HepG2 (cell line): ENCODE results near the gene CD177. TPM values are rescaled to one million over a fixed set of nuclear protein-coding genes. Genes with fewer than 3 reads are reported as not detected.

Experiments
- ATAC-seq: fragments of 200-7000 bp; cut with Tn5 transposase; 3 replicates; pipeline ENCODE4 v1.9.1; 2020; ENCODE audit warnings: mild to moderate bottlenecking, moderate library complexity
- BruUV-seq: library from RNA; stranded (reverse); fragments of 400-500 nt; replicated peaks from 2 replicates; lab custom pipeline; 2021; lab: Mats Ljungman, UMichigan
- CTCF ChIA-PET: fragments of 300-600 bp; formaldehyde crosslinking; extraction: SDS; loops from one replicate; lab custom pipeline; 2021; ENCODE audit warnings: low total read pairs, inconsistent platforms, low intra/inter-chr PET ratio; lab: Yijun Ruan, JAX
- POLR2A ChIA-PET: fragments of 350-600 bp; sonication (Branson Sonifier 250); formaldehyde crosslinking; loops from one replicate; lab custom pipeline; 2020; ENCODE audit warnings: antibody characterized with exemption, inconsistent platforms; lab: Yijun Ruan, JAX
- DNase-seq: peaks from one replicate; pipeline ENCODE4 v3.0.0-alpha.2; 2015; ENCODE audit warnings: low spot score
- FAIRE-seq: peaks from 3 replicates; lab custom pipeline; 2011; peaks lifted over from hg19 to GRCh38; lab: Jason Lieb, UNC
- H2AFZ ChIP-seq: one replicate; pipeline ENCODE4 v1.6.1; 2011; ENCODE audit warnings: low read length, inconsistent platforms
- H3K27ac ChIP-seq: fragments of 300-600 bp; 3 replicates; pipeline ENCODE4 v1.8.0; 2011; ENCODE audit warnings: mixed run types, mild to moderate bottlenecking, mixed read lengths, low read length, inconsistent platforms; ENCODE audit not compliant: insufficient read depth; ENCODE audit errors: extremely low read length
- H3K27me3 ChIP-seq, 2 experiments: fragments of 200-600 bp in 1 of 2; 2 replicates in 1 of 2; 3 replicates in 1 of 2; pipeline versions ENCODE4 v1.6.0 to v1.8.0; 2011; ENCODE audit warnings: low read length in 2 of 2, mild to moderate bottlenecking in 2 of 2, moderate library complexity in 2 of 2, inconsistent platforms in 1 of 2; ENCODE audit not compliant: insufficient read depth in 2 of 2, control insufficient read depth in 1 of 2
- H3K36me3 ChIP-seq, 2 experiments: fragments of 200-600 bp in 1 of 2; replicated peaks in 1 of 2; 2 replicates in 1 of 2; 3 replicates in 1 of 2; pipeline versions ENCODE4 v1.5.1 to v1.8.0; 2011; ENCODE audit warnings: low read length in 2 of 2, inconsistent platforms in 1 of 2; ENCODE audit not compliant: insufficient read depth in 2 of 2, control insufficient read depth in 1 of 2
- H3K4me1 ChIP-seq: 2 replicates; pipeline ENCODE4 v1.5.1; 2012; ENCODE audit warnings: low read length, inconsistent platforms; ENCODE audit not compliant: insufficient read depth
- H3K4me2 ChIP-seq: 2 replicates; pipeline ENCODE4 v1.6.0; 2011; ENCODE audit warnings: low read depth, low read length, inconsistent platforms
- H3K4me3 ChIP-seq, 3 experiments: fragments of 200-600 bp in 1 of 3; sonication (generic), shearing (Covaris generic) in 1 of 3; replicated peaks in 1 of 3; 2 replicates each; pipeline ENCODE4 v1.5.1; 2011 to 2016; ENCODE audit warnings: low read length in 3 of 3, inconsistent platforms in 2 of 3, low read depth in 2 of 3, mild to moderate bottlenecking in 2 of 3, control low read depth in 1 of 3, mixed read lengths in 1 of 3; ENCODE audit not compliant: insufficient read depth in 1 of 3
- H3K79me2 ChIP-seq: one replicate; pipeline ENCODE4 v1.6.1; 2011; ENCODE audit warnings: low read length, inconsistent platforms; ENCODE audit not compliant: insufficient read depth
- H3K9ac ChIP-seq: 2 replicates; pipeline ENCODE4 v1.6.0; 2011; ENCODE audit warnings: mild to moderate bottlenecking, low read depth, low read length, inconsistent platforms; ENCODE audit not compliant: insufficient read depth
- H3K9me3 ChIP-seq: 2 replicates; pipeline ENCODE4 v1.5.1; 2012; ENCODE audit warnings: mild to moderate bottlenecking, low read length
- H4K20me1 ChIP-seq: 2 replicates; pipeline ENCODE4 v1.6.0; 2011; ENCODE audit warnings: inconsistent platforms, mild to moderate bottlenecking, low read length, moderate library complexity; ENCODE audit not compliant: insufficient read depth
- GATA4 ChIP-seq: sonication (generic); IDR thresholded peaks from 2 replicates; pipeline ENCODE4 v1.6.1; 2016; ENCODE audit warnings: antibody characterized with exemption, low read depth, borderline replicate concordance
- JARID2 ChIP-seq: sonication (generic); formaldehyde crosslinking; IDR thresholded peaks from 2 replicates; pipeline ENCODE4 v1.8.1; 2023; ENCODE audit warnings: missing genetic modification reagents, inconsistent platforms; ENCODE audit not compliant: insufficient replicate concordance
- KLF6 ChIP-seq: IDR thresholded peaks from 2 replicates; pipeline ENCODE4 v1.8.0; 2016; ENCODE audit warnings: missing biosample characterization, missing genetic modification reagents
- KMT2A ChIP-seq: sonication (generic); formaldehyde crosslinking; IDR thresholded peaks from 2 replicates; pipeline ENCODE4 v1.4.0; 2020; ENCODE audit warnings: missing genetic modification reagents
- MXI1 ChIP-seq: IDR thresholded peaks from 3 replicates; pipeline ENCODE4 v1.6.1; 2012; ENCODE audit warnings: low read depth, low read length, inconsistent platforms, borderline replicate concordance
- POLR2G ChIP-seq: fragments of 200-400 bp; formaldehyde crosslinking; IDR thresholded peaks from 2 replicates; pipeline ENCODE4 v1.6.1; 2018; ENCODE audit warnings: mild to moderate bottlenecking, low read depth, low read length, moderate library complexity
- PRDM10 ChIP-seq: sonication (generic); formaldehyde crosslinking; IDR thresholded peaks from 2 replicates; pipeline ENCODE4 v1.4.0; 2020; ENCODE audit warnings: low read depth, missing genetic modification reagents
- RORA ChIP-seq: sonication (generic); formaldehyde crosslinking; IDR thresholded peaks from 2 replicates; pipeline ENCODE4 v1.5.0; 2020; ENCODE audit warnings: mild to moderate bottlenecking, missing genetic modification reagents, moderate library complexity
- SKI ChIP-seq: fragments of 450-650 bp; IDR thresholded peaks from one replicate; pipeline ENCODE4 v1.6.1; 2018; ENCODE audit warnings: mild to moderate bottlenecking; ENCODE audit not compliant: partially characterized antibody
- SP4 ChIP-seq: sonication (generic); formaldehyde crosslinking; IDR thresholded peaks from 2 replicates; pipeline ENCODE4 v1.8.1; 2023; ENCODE audit warnings: mild to moderate bottlenecking, missing genetic modification reagents
- STAT5B ChIP-seq: sonication (generic); formaldehyde crosslinking; IDR thresholded peaks from 2 replicates; pipeline ENCODE4 v1.4.0; 2020; ENCODE audit warnings: missing genetic modification reagents
- THYN1 ChIP-seq: sonication (generic); formaldehyde crosslinking; IDR thresholded peaks from 2 replicates; pipeline ENCODE4 v1.8.1; 2023; ENCODE audit warnings: low read depth, mild to moderate bottlenecking, moderate library complexity, missing genetic modification reagents, borderline replicate concordance
- ZBTB25 ChIP-seq: IDR thresholded peaks from 2 replicates; pipeline ENCODE4 v1.6.1; 2018; ENCODE audit warnings: missing genetic modification reagents
- ZFY ChIP-seq: sonication (generic); formaldehyde crosslinking; IDR thresholded peaks from 2 replicates; pipeline ENCODE4 v1.4.0; 2020; ENCODE audit warnings: missing genetic modification reagents
- ZNF234 ChIP-seq: sonication (generic); formaldehyde crosslinking; conservative IDR thresholded peaks from 2 replicates; pipeline ENCODE4 v1.5.1; 2020; ENCODE audit warnings: mild to moderate bottlenecking, missing genetic modification reagents
- ZNF564 ChIP-seq: sonication (generic); formaldehyde crosslinking; IDR thresholded peaks from 2 replicates; pipeline ENCODE4 v1.8.1; 2023; ENCODE audit warnings: mild to moderate bottlenecking, missing genetic modification reagents
- WGBS: methylation state at CpG from one replicate; pipeline ENCODE4 v1.1.6; 2017; ENCODE audit warnings: low lambda C conversion rate; 5-methylcytosine and 5-hydroxymethylcytosine counted together
- in situ Hi-C: cut with HindIII; loops from 2 replicates; pipeline ENCODE4 v1.10.0; 2017; ENCODE audit warnings: low pct_unique_long_range_greater_than_20kb; ENCODE audit not compliant: extremely low pct_ligation_motif_present
- intact Hi-C: fragments of 100-400 bp; cut with micrococcal nuclease; formaldehyde crosslinking; loops from one replicate; pipeline ENCODE4 v1.10.0; 2022; ENCODE audit not compliant: unreplicated experiment
- polyA plus RNA-seq, 8 experiments: library from polyadenylated mRNA; depleted of rRNA in 3 of 8; stranded (reverse) in 7 of 8; unstranded in 1 of 8; fragments of >200 nt; fragmentation: Illumina TruSeq in 4 of 8; extraction: Trizol in 4 of 8; gene quantifications; 2 replicates each; pipeline versions ENCODE4 v1.2.1 to v1.2.3, GENCODE V29; 2011 to 2016; ENCODE audit warnings: low read depth in 4 of 8, missing spikeins in 1 of 8, mixed read lengths in 1 of 8; ENCODE audit not compliant: insufficient read depth in 1 of 8
- total RNA-seq, 5 experiments: library from RNA; depleted of rRNA; stranded (reverse); fragments of >200 nt; fragmentation: Illumina TruSeq; extraction: Trizol; gene quantifications; 2 replicates each; pipeline ENCODE4 v1.2.3, GENCODE V29; 2016; ENCODE audit warnings: low read depth in 1 of 5
- TF ChIP-seq, protein P1 (sequence below): sonication (generic); formaldehyde crosslinking; IDR thresholded peaks from 2 replicates; pipeline ENCODE4 v1.8.0; 2022; ENCODE audit warnings: mild to moderate bottlenecking, missing genetic modification reagents, borderline replicate concordance
- TF ChIP-seq, protein P2 (sequence below): sonication (generic); formaldehyde crosslinking; IDR thresholded peaks from 2 replicates; pipeline ENCODE4 v1.5.0; 2020; ENCODE audit warnings: mild to moderate bottlenecking, missing genetic modification reagents, borderline replicate concordance

Gene CD177
- total and polyA plus RNA-seq, 2 of the 13 experiments (the other 11 are each of a cell fraction or from before 2014, with no cell fraction given): not detected

DNA sequence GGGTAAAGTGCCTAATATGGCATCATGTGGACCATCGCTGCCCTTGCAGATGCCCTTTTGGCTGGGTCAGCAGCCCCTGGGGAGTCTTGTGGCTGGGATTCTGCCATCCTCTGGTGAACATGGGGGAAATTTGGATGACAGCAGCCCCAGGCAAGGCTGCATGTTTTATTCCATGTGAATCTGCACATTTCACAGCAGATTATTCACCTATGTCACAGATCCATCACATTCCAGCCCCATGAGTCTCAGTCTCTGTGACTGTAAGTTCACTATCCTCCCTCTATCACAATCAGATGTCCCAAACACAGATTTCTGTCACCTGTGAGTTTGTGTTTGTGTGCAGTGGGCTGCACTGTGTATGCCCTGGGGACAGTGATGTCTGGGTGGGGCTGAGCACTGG lies 47.4 kb upstream of the CD177 start:
- Histone ChIP-seq H3K4me1 (no peaks in the 10 kb centered on the region), H3K79me2 (no peaks in the 10 kb centered on the region), H3K4me2 (no peak overlapping the region), H4K20me1 (no peaks in the 10 kb centered on the region), H3K27me3 (peaks cover 0 to 3% of the 10 kb centered on the region in 2 experiments; a peak in 1 of 5 replicates), H3K27ac (no peak overlapping the region), H2AFZ (no peak overlapping the region), H3K9me3 (no peaks in the 10 kb centered on the region), H3K36me3 (no peaks in the 10 kb centered on the region), H3K4me3 (no peak overlapping the region), H3K9ac (no peak overlapping the region)
- WGBS: 0% methylated on average over 1 of the region's 1 CpG
- TF ChIP-seq, protein P1, sequence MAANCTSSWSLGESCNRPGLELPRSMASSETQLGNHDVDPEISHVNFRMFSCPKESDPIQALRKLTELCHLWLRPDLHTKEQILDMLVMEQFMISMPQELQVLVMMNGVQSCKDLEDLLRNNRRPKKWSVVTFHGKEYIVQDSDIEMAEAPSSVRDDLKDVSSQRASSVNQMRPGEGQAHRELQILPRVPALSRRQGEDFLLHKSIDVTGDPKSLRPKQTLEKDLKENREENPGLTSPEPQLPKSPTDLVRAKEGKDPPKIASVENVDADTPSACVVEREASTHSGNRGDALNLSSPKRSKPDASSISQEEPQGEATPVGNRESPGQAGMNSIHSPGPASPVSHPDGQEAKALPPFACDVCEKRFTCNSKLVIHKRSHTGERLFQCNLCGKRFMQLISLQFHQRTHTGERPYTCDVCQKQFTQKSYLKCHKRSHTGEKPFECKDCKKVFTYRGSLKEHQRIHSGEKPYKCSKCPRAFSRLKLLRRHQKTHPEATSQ: no peak
- TF ChIP-seq STAT5B (CRISPR knock-in tag) (no peak), GATA4 (no peak), ZNF564 (CRISPR knock-in tag) (no peak), PRDM10 (CRISPR knock-in tag) (no peak), JARID2 (CRISPR knock-in tag) (no peak), THYN1 (CRISPR knock-in tag) (no peak), KMT2A (CRISPR knock-in tag) (no peak), ZFY (CRISPR knock-in tag) (no peak), ZNF234 (no peak), POLR2G (no peak), KLF6 (CRISPR knock-in tag) (no peak), SKI (no peak), RORA (CRISPR knock-in tag) (no peak), ZBTB25 (no peak), SP4 (CRISPR knock-in tag) (no peak), MXI1 (no peak)
- TF ChIP-seq, protein P2, sequence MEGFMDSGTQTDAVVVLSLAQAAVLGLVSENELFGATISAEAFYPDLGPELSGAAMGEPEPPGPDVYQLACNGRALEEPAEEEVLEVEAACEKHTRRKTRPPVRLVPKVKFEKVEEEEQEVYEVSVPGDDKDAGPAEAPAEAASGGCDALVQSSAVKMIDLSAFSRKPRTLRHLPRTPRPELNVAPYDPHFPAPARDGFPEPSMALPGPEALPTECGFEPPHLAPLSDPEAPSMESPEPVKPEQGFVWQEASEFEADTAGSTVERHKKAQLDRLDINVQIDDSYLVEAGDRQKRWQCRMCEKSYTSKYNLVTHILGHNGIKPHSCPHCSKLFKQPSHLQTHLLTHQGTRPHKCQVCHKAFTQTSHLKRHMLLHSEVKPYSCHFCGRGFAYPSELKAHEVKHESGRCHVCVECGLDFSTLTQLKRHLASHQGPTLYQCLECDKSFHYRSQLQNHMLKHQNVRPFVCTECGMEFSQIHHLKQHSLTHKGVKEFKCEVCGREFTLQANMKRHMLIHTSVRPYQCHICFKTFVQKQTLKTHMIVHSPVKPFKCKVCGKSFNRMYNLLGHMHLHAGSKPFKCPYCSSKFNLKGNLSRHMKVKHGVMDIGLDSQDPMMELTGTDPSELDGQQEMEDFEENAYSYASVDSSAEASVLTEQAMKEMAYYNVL (CRISPR knock-in tag): no peak
- ChIA-PET CTCF (interaction anchor here (1.3 kb wide), 1 partner anchor 10 kb away, joined by 3 read pairs; no protein-coding TSS in a partner anchor), POLR2A (no interaction called here)
- in situ Hi-C loops (loop anchor here (25.0 kb wide), 1 partner anchor 194 kb away; no protein-coding TSS in a partner anchor), intact Hi-C loops (no loop called here)
- no TSS peak for BruUV-seq
- FAIRE-seq: no peak
- DNase-seq: no peak
- ATAC-seq: no peak
